Endothelial cell of umbilical vein (primary cell): ENCODE data around the gene UNC119B.

Source experiments
- EZH2 ChIP-seq: IDR thresholded peaks from 2 replicates; pipeline ENCODE4 v1.6.1; 2012; ENCODE audit warnings: borderline replicate concordance, low read depth, mild to moderate bottlenecking, moderate library complexity, low read length, inconsistent platforms; ENCODE audit not compliant: severe bottlenecking
- POLR2A ChIP-seq: IDR thresholded peaks from 2 replicates; pipeline ENCODE4 v1.6.1; 2012; ENCODE audit warnings: low read depth, mild to moderate bottlenecking, control low read depth, low read length
- POLR2AphosphoS5 ChIP-seq: IDR thresholded peaks from 2 replicates; pipeline ENCODE4 v1.6.1; 2012; ENCODE audit warnings: low read depth, mild to moderate bottlenecking, control low read depth, low read length, moderate library complexity; ENCODE audit not compliant: insufficient read depth
- TF ChIP-seq, protein P1 (sequence below), 2 donors: IDR thresholded peaks; 1 replicate in 1 of 2; 2 replicates in 1 of 2; pipeline ENCODE4 v1.5.1; 2011; ENCODE audit warnings: low read length in 2 of 2, mild to moderate bottlenecking in 2 of 2, moderate library complexity in 2 of 2, control low read depth in 1 of 2, inconsistent platforms in 1 of 2, low read depth in 1 of 2; ENCODE audit not compliant: insufficient read depth in 1 of 2; ENCODE audit errors: extremely low read depth in 1 of 2
- TF ChIP-seq, protein P2 (sequence below): IDR thresholded peaks from 2 replicates; pipeline ENCODE4 v1.6.1; 2011; ENCODE audit not compliant: insufficient read depth, insufficient read length

DNA sequence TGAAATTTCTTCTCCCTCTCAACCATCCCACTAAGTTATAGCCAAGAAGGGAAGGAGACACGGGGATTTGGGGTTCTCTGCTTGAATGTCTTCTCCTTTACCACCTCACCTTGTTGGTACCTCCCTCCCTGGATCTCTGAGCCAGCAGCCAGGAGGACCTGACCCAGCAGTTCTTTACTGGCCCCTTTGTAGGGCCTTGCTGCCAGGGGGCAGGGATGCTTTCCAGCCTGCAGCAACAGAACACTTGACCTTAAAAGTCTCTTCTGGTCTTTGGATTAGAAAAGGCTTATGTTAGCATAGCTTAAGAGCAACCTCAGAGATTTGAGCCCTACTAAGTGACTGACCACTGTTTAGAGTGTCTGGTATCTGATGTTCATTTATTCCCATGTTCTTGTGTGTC lies 12.9 kb upstream of the UNC119B start:
- TF ChIP-seq, protein P1, sequence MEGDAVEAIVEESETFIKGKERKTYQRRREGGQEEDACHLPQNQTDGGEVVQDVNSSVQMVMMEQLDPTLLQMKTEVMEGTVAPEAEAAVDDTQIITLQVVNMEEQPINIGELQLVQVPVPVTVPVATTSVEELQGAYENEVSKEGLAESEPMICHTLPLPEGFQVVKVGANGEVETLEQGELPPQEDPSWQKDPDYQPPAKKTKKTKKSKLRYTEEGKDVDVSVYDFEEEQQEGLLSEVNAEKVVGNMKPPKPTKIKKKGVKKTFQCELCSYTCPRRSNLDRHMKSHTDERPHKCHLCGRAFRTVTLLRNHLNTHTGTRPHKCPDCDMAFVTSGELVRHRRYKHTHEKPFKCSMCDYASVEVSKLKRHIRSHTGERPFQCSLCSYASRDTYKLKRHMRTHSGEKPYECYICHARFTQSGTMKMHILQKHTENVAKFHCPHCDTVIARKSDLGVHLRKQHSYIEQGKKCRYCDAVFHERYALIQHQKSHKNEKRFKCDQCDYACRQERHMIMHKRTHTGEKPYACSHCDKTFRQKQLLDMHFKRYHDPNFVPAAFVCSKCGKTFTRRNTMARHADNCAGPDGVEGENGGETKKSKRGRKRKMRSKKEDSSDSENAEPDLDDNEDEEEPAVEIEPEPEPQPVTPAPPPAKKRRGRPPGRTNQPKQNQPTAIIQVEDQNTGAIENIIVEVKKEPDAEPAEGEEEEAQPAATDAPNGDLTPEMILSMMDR (IDR thresholded peaks at IDR 0.05; ENCODE audit: extremely low read depth in 1 of 2, insufficient read depth in 1 of 2, low read depth in 1 of 2, low read length in 2 of 2) = no peak
- TF ChIP-seq, protein P2, sequence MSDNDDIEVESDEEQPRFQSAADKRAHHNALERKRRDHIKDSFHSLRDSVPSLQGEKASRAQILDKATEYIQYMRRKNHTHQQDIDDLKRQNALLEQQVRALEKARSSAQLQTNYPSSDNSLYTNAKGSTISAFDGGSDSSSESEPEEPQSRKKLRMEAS = no peak
- TF ChIP-seq POLR2AphosphoS5 = no peak
- TF ChIP-seq EZH2 = no peak
- no peak for TF ChIP-seq POLR2A
